Measurements from ENCODE around the gene MMP20. TPM values are rescaled to one million over a fixed set of nuclear protein-coding genes. Genes with fewer than 3 reads are reported as not detected.

The MMP20 gene
- total and polyA plus RNA-seq, 2 of the 13 experiments (the other 11 are each of a cell fraction or from before 2014, with no cell fraction given): 0.05 TPM; not detected in 1

GRCh38 chr11:102625177-102625576 is at the start of gene MMP20 (continued):
- peak; percentile 80 for TF ChIP-seq BHLHE40 (IDR thresholded peaks at IDR 0.05; ENCODE audit: low read length)
- TF ChIP-seq AHDC1 (CRISPR knock-in tag; IDR thresholded peaks at IDR 0.05; ENCODE audit: borderline replicate concordance): 0 out of 2 replicates have a peak, but pooled peaks have one; percentile 10
- no peak for TF ChIP-seq ZNF121 (CRISPR knock-in tag; IDR thresholded peaks at IDR 0.05)
- TF ChIP-seq ZNF761 (CRISPR knock-in tag; conservative IDR thresholded peaks at IDR 0.05): no peak
- no peak for TF ChIP-seq FOXP1 (IDR thresholded peaks at IDR 0.05)
- TF ChIP-seq FOXP1 (CRISPR knock-in tag; IDR thresholded peaks at IDR 0.05): peak; percentile 27; the same call in 1 of the 2 replicates
- TF ChIP-seq ZBTB3 (CRISPR knock-in tag; IDR thresholded peaks at IDR 0.05; ENCODE audit: borderline replicate concordance, low read depth): no peak
- TF ChIP-seq ZNF34 (CRISPR knock-in tag; IDR thresholded peaks at IDR 0.05; ENCODE audit: borderline replicate concordance): no peak
- TF ChIP-seq ZNF776 (CRISPR knock-in tag; IDR thresholded peaks at IDR 0.05): no peak
- no peak for TF ChIP-seq ZNF597 (CRISPR knock-in tag; IDR thresholded peaks at IDR 0.05)
- TF ChIP-seq CENPT (CRISPR knock-in tag; IDR thresholded peaks at IDR 0.05; ENCODE audit: low read depth): no peak
- no peak for TF ChIP-seq ZSCAN29 (CRISPR knock-in tag; conservative IDR thresholded peaks at IDR 0.05)
- 0 out of 2 replicates have a peak, but pooled peaks have one; percentile 18 for TF ChIP-seq JUN (CRISPR knock-in tag; IDR thresholded peaks at IDR 0.05)
- no peak for TF ChIP-seq ATF2 (CRISPR knock-in tag; IDR thresholded peaks at IDR 0.05)
- peak; percentile 44; the same call in 1 of the 2 replicates for TF ChIP-seq HNF4A (CRISPR knock-in tag; IDR thresholded peaks at IDR 0.05)
- TF ChIP-seq ZNF160 (CRISPR knock-in tag; IDR thresholded peaks at IDR 0.05): no peak
- peak; percentile 18; the same call in 1 of the 2 replicates for TF ChIP-seq HMG20A (CRISPR knock-in tag; IDR thresholded peaks at IDR 0.05; ENCODE audit: borderline replicate concordance)
- no peak for TF ChIP-seq ZNF713 (CRISPR knock-in tag; IDR thresholded peaks at IDR 0.05)
- no peak for TF ChIP-seq TCF12 (IDR thresholded peaks at IDR 0.05)
- no peak for TF ChIP-seq TCF12 (CRISPR knock-in tag; IDR thresholded peaks at IDR 0.05)
- no peak for TF ChIP-seq SNAI1 (CRISPR knock-in tag; IDR thresholded peaks at IDR 0.05; ENCODE audit: borderline replicate concordance)
- no peak for TF ChIP-seq CC2D1A (CRISPR knock-in tag; IDR thresholded peaks at IDR 0.05)
- peak; percentile 66; the same call in 1 of the 2 replicates for TF ChIP-seq FOSL2 (CRISPR knock-in tag; IDR thresholded peaks at IDR 0.05)

Measured in HepG2 (cell line).